Esophagus muscularis mucosa (tissue), 4 donors: Measurements from ENCODE around the gene SRGAP3.

Experiments
- CTCF ChIP-seq, 3 experiments: fragments of 200-600 bp in 2 of 3; fragments of 450-650 bp in 1 of 3; sonication (generic) in 2 of 3; IDR thresholded peaks; one replicate each; pipeline ENCODE4 v1.5.1; 2017 to 2019; ENCODE audit warnings: antibody characterized with exemption in 3 of 3, mild to moderate bottlenecking in 2 of 3, moderate library complexity in 1 of 3
- EP300 ChIP-seq: sonication (generic); formaldehyde crosslinking; IDR thresholded peaks from one replicate; pipeline ENCODE4 v1.6.1; 2017; ENCODE audit warnings: antibody characterized with exemption
- POLR2A ChIP-seq: fragments of 450-650 bp; IDR thresholded peaks from one replicate; pipeline ENCODE4 v1.6.1; 2017; ENCODE audit warnings: antibody characterized with exemption, moderate library complexity, mild to moderate bottlenecking, low read depth
- POLR2AphosphoS5 ChIP-seq, 2 donors: sonication (generic); formaldehyde crosslinking; IDR thresholded peaks; one replicate each; pipeline ENCODE4 v1.6.1; 2017; ENCODE audit warnings: antibody characterized with exemption in 2 of 2

GRCh38 chr3:9030034-9030433, 219.4 kb downstream of the SRGAP3 start:
- TF ChIP-seq CTCF (IDR thresholded peaks at IDR 0.05) (no peak), EP300 (no peak), POLR2A (no peak), POLR2AphosphoS5 (IDR thresholded peaks at IDR 0.05) (no peak)
